Caco-2 (cell line): Measurements from ENCODE around the gene E2F4. TPM values are rescaled to one million over a fixed set of nuclear protein-coding genes. Genes with fewer than 3 reads are reported as not detected.

Experiments
- BruUV-seq: library from RNA; stranded (reverse); fragments of 400-500 nt; replicated peaks from 2 replicates; lab custom pipeline; 2021; lab: Mats Ljungman, UMichigan
- CTCF ChIA-PET: fragments of 300-600 bp; sonication (Branson Sonifier 250); formaldehyde crosslinking; loops from one replicate; lab custom pipeline; 2022; ENCODE audit warnings: antibody characterized with exemption; lab: Charles Lee
- POLR2A ChIA-PET: fragments of 300-600 bp; sonication (Branson Sonifier 250); formaldehyde crosslinking; loops from one replicate; lab custom pipeline; 2022; ENCODE audit warnings: antibody characterized with exemption; lab: Charles Lee
- DNase-seq, 2 experiments: peaks; one replicate each; pipeline versions ENCODE4 v3.0.0 to v3.0.0-alpha.2; 2020 to 2022
- H3K27me3 ChIP-seq: replicated peaks from 2 replicates; pipeline ENCODE4 v1.6.0; 2011; ENCODE audit warnings: low read length; ENCODE audit not compliant: control insufficient read depth, insufficient read depth
- H3K36me3 ChIP-seq: 2 replicates; pipeline ENCODE4 v1.5.1; 2011; ENCODE audit warnings: low read length; ENCODE audit not compliant: control insufficient read depth, insufficient read depth
- H3K4me1 ChIP-seq: fragments of 250-450 bp; sonication (Bioruptor Pico); 2 replicates; pipeline ENCODE4 v1.5.1; 2020; ENCODE audit warnings: mild to moderate bottlenecking
- H3K4me3 ChIP-seq: 2 replicates; pipeline ENCODE4 v1.5.1; 2011; ENCODE audit warnings: low read depth, mild to moderate bottlenecking, control low read depth, low read length
- H3K9me3 ChIP-seq: fragments of 250-450 bp; sonication (Bioruptor Pico); 2 replicates; pipeline ENCODE4 v1.5.1; 2020; ENCODE audit warnings: mild to moderate bottlenecking, moderate library complexity
- H3K27ac Mint-ChIP-seq: one replicate; pipeline ENCODE4 v1.8.0; 2022; ENCODE audit warnings: mixed read lengths; ENCODE audit not compliant: unreplicated experiment
- H3K27me3 Mint-ChIP-seq: one replicate; pipeline ENCODE4 v1.8.0; 2022; ENCODE audit warnings: mixed read lengths; ENCODE audit not compliant: insufficient read depth, unreplicated experiment
- H3K36me3 Mint-ChIP-seq: one replicate; pipeline ENCODE4 v1.8.0; 2022; ENCODE audit warnings: mild to moderate bottlenecking, mixed read lengths; ENCODE audit not compliant: insufficient read depth, unreplicated experiment
- H3K4me1 Mint-ChIP-seq: one replicate; pipeline ENCODE4 v1.8.0; 2022; ENCODE audit warnings: low read depth, mixed read lengths; ENCODE audit not compliant: unreplicated experiment
- H3K4me3 Mint-ChIP-seq: one replicate; pipeline ENCODE4 v1.8.0; 2022; ENCODE audit warnings: mild to moderate bottlenecking, moderate library complexity, mixed read lengths; ENCODE audit not compliant: unreplicated experiment
- H3K9me3 Mint-ChIP-seq: one replicate; pipeline ENCODE4 v1.8.0; 2022; ENCODE audit warnings: mixed read lengths; ENCODE audit not compliant: unreplicated experiment
- CTCF ChIP-seq, 2 experiments: fragments of 200-600 bp in 1 of 2; IDR thresholded peaks; 1 replicate in 1 of 2; 2 replicates in 1 of 2; pipeline versions ENCODE4 v1.5.1 to v1.8.0; 2011 to 2022; ENCODE audit warnings: antibody characterized with exemption in 1 of 2, control low read depth in 1 of 2, inconsistent platforms in 1 of 2, low read depth in 1 of 2, low read length in 1 of 2, mild to moderate bottlenecking in 1 of 2, moderate library complexity in 1 of 2; ENCODE audit not compliant: insufficient read depth in 1 of 2, severe bottlenecking in 1 of 2, unreplicated experiment in 1 of 2
- intact Hi-C: fragments of 100-400 bp; cut with micrococcal nuclease; formaldehyde crosslinking; loops from one replicate; pipeline ENCODE4 v1.10.0; 2022; ENCODE audit not compliant: unreplicated experiment
- total RNA-seq: library from RNA; stranded (reverse); gene quantifications from 2 replicates; pipeline ENCODE4 v1.2.3, GENCODE V29; 2022

The E2F4 gene
- total RNA-seq, 1 experiment from 2014 or later, result 115 TPM

GRCh38 chr16:67169642-67170167 lies 22.2 kb upstream of the E2F4 start:
- intact Hi-C loops, result loop anchor here (1.0 kb wide), 3 partner anchors 8 to 14 kb away; partner anchors contain the start of gene MATCAP1
- Histone ChIP-seq H3K4me3 (peak overlapping the region; percentile 49), H3K4me1 (peaks cover 36% of the 10 kb centered on the region), H3K9me3 (no peaks in the 10 kb centered on the region), H3K27me3 (no peaks in the 10 kb centered on the region), H3K36me3 (no peaks in the 10 kb centered on the region)
- Mint-ChIP-seq H3K4me1 (peaks cover 31% of the 10 kb centered on the region), H3K27ac (peak overlapping the region; percentile 86), H3K27me3 (no peaks in the 10 kb centered on the region), H3K36me3 (peaks cover 23% of the 10 kb centered on the region), H3K9me3 (no peaks in the 10 kb centered on the region), H3K4me3 (peak overlapping the region; percentile 70)
- TSS peak; percentile 75 for BruUV-seq
- ChIA-PET POLR2A (interaction anchor here (0.6 to 1.5 kb wide), 2 partner anchors 9 to 77 kb away, joined by 3 to 8 read pairs; no protein-coding TSS in a partner anchor), CTCF (interaction anchor here (0.5 to 3.0 kb wide), 14 partner anchors 8 to 274 kb away, joined by 3 to 43 read pairs (median 4); partner anchors contain the start of genes ELMO3, FBXL8 and TRADD)
- peak in 1 of 2 experiments; percentile 60 for DNase-seq
- peak; percentile 48 to 57 for TF ChIP-seq CTCF (IDR thresholded peaks at IDR 0.05; ENCODE audit: insufficient read depth in 1 of 2, low read depth in 1 of 2, low read length in 1 of 2, severe bottlenecking in 1 of 2, unreplicated experiment in 1 of 2)

- peaks cover 23% of the 10 kb centered on the region for H3K36me3 Mint-ChIP-seq
- no peaks in the 10 kb centered on the region for H3K9me3 ChIP-seq
- H3K27ac Mint-ChIP-seq, result peak within 1 kb of the TSS; percentile 86
- H3K27me3 ChIP-seq, result no peaks in the 10 kb centered on the region
- peak within 1 kb of the TSS; percentile 70 for H3K4me3 Mint-ChIP-seq
- TF ChIP-seq CTCF (IDR thresholded peaks at IDR 0.05; ENCODE audit: insufficient read depth in 1 of 2, low read depth in 1 of 2, low read length in 1 of 2, severe bottlenecking in 1 of 2, unreplicated experiment in 1 of 2), result peak in 1 of 2 experiments; percentile 34
- H3K9me3 Mint-ChIP-seq, result no peaks in the 10 kb centered on the region
- no peaks in the 10 kb centered on the region for H3K36me3 ChIP-seq
- no peaks in the 10 kb centered on the region for H3K27me3 Mint-ChIP-seq
- peak; percentile 91 to 94 for DNase-seq
- peaks cover 31% of the 10 kb centered on the region for H3K4me1 Mint-ChIP-seq
- peaks cover 33% of the 10 kb centered on the region for H3K4me1 ChIP-seq
- BruUV-seq, result no TSS peak
- ChIA-PET POLR2A (interaction anchor here (0.6 to 1.5 kb wide), 8 partner anchors 9 to 152 kb away, joined by 3 to 13 read pairs (median 6); partner anchors contain the start of genes FBXL8, MATCAP1, TMEM208 and TRADD), CTCF (interaction anchor here (0.5 to 3.0 kb wide), 18 partner anchors 8 to 1018 kb away, joined by 3 to 43 read pairs (median 4); partner anchors contain the start of genes ELMO3, FBXL8 and TRADD)
- H3K4me3 ChIP-seq, result peak within 1 kb of the TSS; percentile 49
- intact Hi-C loops, result loop anchor here (1.0 kb wide), 3 partner anchors 8 to 13 kb away; partner anchors contain the start of gene MATCAP1
Observed at GRCh38 chr16:67170168-67170948, 21.6 kb upstream of the E2F4 start, which contains the start of gene NOL3. NOL3 (plus strand) TSS chr16:67170538.
